ENCODE measurements around the gene KIAA2012. TPM values are rescaled to one million over a fixed set of nuclear protein-coding genes. Genes with fewer than 3 reads are reported as not detected.

KIAA2012 gene
- total and polyA plus RNA-seq, 2 of the 4 experiments (the other 2 are of a cell fraction): under 0.01 to 0.09 TPM

DNA sequence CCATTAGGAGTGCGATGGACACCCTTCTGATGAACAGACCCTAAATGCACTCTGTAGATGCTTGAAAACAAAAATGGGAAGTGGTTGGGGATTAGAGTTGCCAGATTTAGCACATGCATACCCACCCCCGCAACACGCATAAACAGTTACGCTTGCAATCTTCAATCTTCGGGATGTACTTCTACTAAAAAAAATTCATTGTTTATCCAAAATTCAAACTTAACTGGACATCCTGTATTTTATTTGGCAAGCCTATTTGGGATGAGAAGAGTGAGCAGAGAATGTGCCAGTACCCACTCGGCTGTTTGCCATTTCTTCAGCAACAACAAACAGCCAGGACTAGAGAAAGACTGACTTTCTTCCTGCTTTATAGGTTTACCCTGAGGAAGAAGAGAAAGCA is 18.4 kb downstream of the KIAA2012 start:
- H3K4me2 ChIP-seq (ENCODE audit: low read depth, low read length): no peak overlapping the region
- no peak overlapping the region for H2AFZ ChIP-seq (replicated peaks; ENCODE audit: low read length, poor library complexity)
- H4K5ac ChIP-seq (ENCODE audit: low read depth, low read length): no peak overlapping the region
- H3K27me3 ChIP-seq (ENCODE audit: control insufficient read depth, insufficient read depth, low read length): no peaks in the 10 kb centered on the region; the same call in 1 of the 2 replicates
- peak; percentile 61 for DNase-seq
- H4K8ac ChIP-seq (ENCODE audit: low read depth in 2 of 2, low read length in 2 of 2): no peak overlapping the region; a peak in 1 of 4 replicates
- no peaks in the 10 kb centered on the region for H4K20me1 ChIP-seq (ENCODE audit: insufficient read depth, low read length)
- TF ChIP-seq POLR2A (IDR thresholded peaks at IDR 0.05; ENCODE audit: low read depth, low read length) (no peak), BHLHE40 (IDR thresholded peaks at IDR 0.05; ENCODE audit: low read depth, low read length) (peak; percentile 48; the same call in 1 of the 2 replicates), CHD1 (IDR thresholded peaks at IDR 0.05; ENCODE audit: low read depth, low read length) (no peak)
- H2BK15ac ChIP-seq (ENCODE audit: low read depth, low read length): peak overlapping the region; percentile 60; the same call in 1 of the 3 replicates
- no CpG with 5 or more reads among the region's 6 CpGs for WGBS, 2 experiments (ENCODE audit: extremely low coverage in 2 of 2, insufficient read length in 1 of 2)
- no peak overlapping the region for H3K18ac ChIP-seq (ENCODE audit: low read depth, low read length)
- intact Hi-C loops (cut with micrococcal nuclease) (no loop called here), in situ Hi-C loops (cut with MboI; ENCODE audit: low sequenced_read_pairs) (no loop called here), dilution Hi-C loops (cut with HindIII; ENCODE audit: low sequenced_read_pairs, unreplicated experiment) (no loop called here)
- H2AK9ac ChIP-seq (replicated peaks; ENCODE audit: low read depth, low read length, poor library complexity): no peak overlapping the region
- no peak overlapping the region for H2AK5ac ChIP-seq (ENCODE audit: low read depth, low read length)
- peak overlapping the region; percentile 11; the same call in 1 of the 2 replicates for H3K27ac ChIP-seq (ENCODE audit: insufficient read depth, low read length)
- no peak overlapping the region for H2BK5ac ChIP-seq (ENCODE audit: low read depth, low read length, poor library complexity, severe bottlenecking)
- ChIA-PET POLR2A (ENCODE audit: unreplicated experiment) (no interaction called here), CTCF (interaction anchor here (1.0 kb wide), 1 partner anchor 60 kb away, joined by 3 read pairs; no protein-coding TSS in a partner anchor)
- H4K91ac ChIP-seq (ENCODE audit: insufficient read depth, low read depth, low read length): no peak overlapping the region
- peak; percentile 66 for ATAC-seq (ENCODE audit: low read depth)
- no peaks in the 10 kb centered on the region for H3K9me3 ChIP-seq (ENCODE audit: control insufficient read depth, insufficient read depth, low read length)
- no peak overlapping the region for H3K9ac ChIP-seq (ENCODE audit: low read depth, low read length)
- H3K36me3 ChIP-seq (ENCODE audit: control insufficient read depth, insufficient read depth, low read length): no peaks in the 10 kb centered on the region
- H3K14ac ChIP-seq (replicated peaks; ENCODE audit: low read depth, low read length): peak overlapping the region; percentile 70; the same call in 1 of the 2 replicates
- no TSS peak for BruUV-seq (replicated peaks)
- 0 out of 2 replicates have a peak, but pooled peaks cover 3% of the 10 kb centered on the region for H3K9me1 ChIP-seq (ENCODE audit: insufficient read depth, low read length)
- no peaks in the 10 kb centered on the region for H3K79me1 ChIP-seq (ENCODE audit: low read depth in 1 of 2, low read length in 2 of 2)
- no peak overlapping the region for H3K23ac ChIP-seq (ENCODE audit: low read depth, low read length)
- no peak overlapping the region for H3K4ac ChIP-seq (ENCODE audit: low read depth, low read length)
- H2BK120ac ChIP-seq (ENCODE audit: low read depth, low read length): peak overlapping the region; percentile 59; the same call in 1 of the 2 replicates
- H3K4me1 ChIP-seq (ENCODE audit: control insufficient read depth, insufficient read depth, low read length): peaks cover 7% of the 10 kb centered on the region
- no peak overlapping the region for H3K56ac ChIP-seq (ENCODE audit: extremely low read depth, insufficient read depth, low read length)
- H3K4me3 ChIP-seq (ENCODE audit: insufficient read depth, low read depth, low read length): no peak overlapping the region
- H2BK20ac ChIP-seq (ENCODE audit: low read depth, low read length): no peak overlapping the region

Measured in IMR-90 (cell line).